Epithelial cell of proximal tubule (primary cell): Measurements from ENCODE around the gene ITIH2. TPM values are rescaled to one million over a fixed set of nuclear protein-coding genes. Genes with fewer than 3 reads are reported as not detected.
"Not testable (repeated sequence)": the region's sequence is repeated elsewhere in the genome, so short reads cannot be mapped to it uniquely, and the experiment has no call there.

ENCODE experiments used
- DNase-seq: peaks from one replicate; pipeline ENCODE4 v3.0.0-alpha.2; 2011; ENCODE audit warnings: low read depth
- H3K4me3 ChIP-seq: 2 replicates; pipeline ENCODE4 v1.5.1; 2011; ENCODE audit warnings: low read depth, mild to moderate bottlenecking, low read length
- CTCF ChIP-seq: conservative IDR thresholded peaks from 2 replicates; pipeline ENCODE4 v1.5.1; 2012; ENCODE audit warnings: low read depth, mild to moderate bottlenecking, low read length
- total RNA-seq: library from RNA; depleted of rRNA; stranded (reverse); fragments of >200 nt; gene quantifications from 2 replicates; pipeline ENCODE4 v1.2.3, GENCODE V29; 2015

ITIH2 gene
- not detected in 2 replicates for total RNA-seq

GRCh38 chr10:7703140-7703539 lies at the start of gene ITIH2:
TSS of gene ITIH2 (plus strand) at chr10:7703316. CDS start at chr10:7703435, 119 bp downstream.
- TF ChIP-seq CTCF, result no peak
- DNase-seq, result no peak
- H3K4me3 ChIP-seq, result no peak within 1 kb of the TSS

- not testable (repeated sequence) for H3K4me3 ChIP-seq, DNase-seq
Observed at GRCh38 chr10:7657079-7657478, 46.0 kb upstream of the ITIH2 start.

GRCh38 chr10:7657552-7657951 lies 45.6 kb upstream of the ITIH2 start:
- no peak overlapping the region for H3K4me3 ChIP-seq
- no peak for TF ChIP-seq CTCF
- peak; percentile 3 for DNase-seq

GRCh38 chr10:7659560-7659959 lies 43.6 kb upstream of the ITIH2 start:
- DNase-seq, result no peak
- no peak overlapping the region for H3K4me3 ChIP-seq
- no peak for TF ChIP-seq CTCF

GRCh38 chr10:7662522-7662921 lies 40.6 kb upstream of the ITIH2 start:
- H3K4me3 ChIP-seq, result no peak overlapping the region
- DNase-seq, result no peak
- no peak for TF ChIP-seq CTCF

GRCh38 chr10:7664707-7665106 lies 38.4 kb upstream of the ITIH2 start:
- no peak for DNase-seq
- H3K4me3 ChIP-seq, result no peak overlapping the region

GRCh38 chr10:7665767-7666166 lies 37.3 kb upstream of the ITIH2 start:
- TF ChIP-seq CTCF, result no peak
- H3K4me3 ChIP-seq, result no peak overlapping the region
- DNase-seq, result no peak

More at GRCh38 chr10:7664707-7665106, 38.4 kb upstream of the ITIH2 start:
- TF ChIP-seq CTCF, result no peak
